Amygdala (tissue), 56 donors: ENCODE measurements around the gene STAG1.
"Not testable (repeated sequence)": the region's sequence is repeated elsewhere in the genome, so short reads cannot be mapped to it uniquely, and the experiment has no call there.

Experiments
- DNase-seq, 56 donors: peaks; one replicate each; lab custom pipeline; 2025; lab: John Stamatoyannopoulos, UW

STAG1 gene

DNA sequence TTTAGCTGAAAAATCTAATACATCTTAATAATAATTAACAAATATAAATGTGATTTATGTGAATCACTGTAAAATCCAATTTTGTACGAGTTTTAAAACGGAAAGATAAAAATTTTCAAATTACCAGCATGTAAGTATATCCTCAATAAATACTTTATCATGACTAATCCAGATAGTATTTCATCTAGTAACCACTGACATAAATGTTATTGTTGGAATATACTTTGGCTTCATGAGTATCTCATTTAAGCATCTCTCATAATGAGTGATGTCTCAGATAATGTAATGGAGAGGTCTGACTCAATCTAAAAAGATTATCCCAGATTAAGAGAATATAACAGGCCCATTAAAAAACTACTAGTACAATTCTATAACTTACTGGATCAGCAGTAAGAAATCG lies 216.3 kb downstream of the STAG1 start:
- no peak for DNase-seq

DNA sequence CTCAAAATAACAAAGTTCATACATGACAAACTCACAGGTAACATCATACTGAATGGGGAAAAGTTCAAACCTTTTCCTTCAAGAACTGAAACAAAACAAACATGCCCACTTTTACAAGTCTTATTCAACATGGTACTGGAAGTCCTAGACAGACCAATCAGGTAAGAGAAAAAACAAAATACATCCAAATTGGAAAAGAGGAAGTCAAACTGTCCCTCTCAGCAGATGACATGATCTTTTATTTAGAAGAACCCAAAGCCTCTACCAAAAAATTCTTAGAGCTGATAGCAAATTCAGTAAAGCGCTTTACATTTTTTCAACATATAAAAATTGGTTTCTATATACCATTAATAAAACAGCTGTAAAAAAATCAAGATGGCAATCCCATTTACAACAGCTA lies 219.4 kb downstream of the STAG1 start:
- no peak for DNase-seq

DNA sequence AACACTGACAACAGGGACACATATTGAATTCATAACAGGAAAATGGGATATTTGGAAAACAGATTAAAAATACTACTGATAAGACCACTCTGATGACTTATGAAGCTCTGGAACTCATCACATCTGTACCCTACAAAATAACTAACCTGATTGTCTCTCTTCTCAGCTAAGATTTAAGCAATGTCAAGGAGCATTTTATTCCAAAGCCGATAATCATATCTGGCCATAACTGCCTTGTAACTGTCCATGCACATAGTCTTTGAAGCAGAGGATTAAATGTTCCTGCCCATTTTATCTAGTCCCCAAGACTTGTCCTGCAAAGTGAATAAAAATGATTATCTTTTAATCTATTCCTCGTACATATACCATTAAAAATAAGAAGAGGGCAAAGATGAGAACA lies 234.1 kb downstream of the STAG1 start:
- no peak for DNase-seq

DNA sequence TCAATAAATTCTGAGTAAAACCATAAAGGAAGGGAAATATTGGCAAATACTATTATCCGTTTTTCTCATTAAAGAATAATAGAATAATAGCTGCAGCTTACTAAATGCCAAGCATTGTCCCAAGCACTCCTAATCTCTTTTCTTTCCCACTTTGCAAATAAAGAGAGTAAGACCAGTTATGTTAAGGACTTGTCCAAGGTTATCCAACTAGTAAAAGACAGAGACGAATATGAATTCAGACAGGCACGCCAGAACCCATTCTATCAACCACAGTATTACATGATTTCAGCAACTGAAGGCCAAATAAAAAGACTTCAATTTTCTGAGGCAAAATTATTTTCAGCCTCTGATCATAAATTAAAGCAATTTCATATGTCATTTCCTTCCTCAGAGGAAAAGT lies 235.5 kb downstream of the STAG1 start:
- DNase-seq, result no peak

DNA sequence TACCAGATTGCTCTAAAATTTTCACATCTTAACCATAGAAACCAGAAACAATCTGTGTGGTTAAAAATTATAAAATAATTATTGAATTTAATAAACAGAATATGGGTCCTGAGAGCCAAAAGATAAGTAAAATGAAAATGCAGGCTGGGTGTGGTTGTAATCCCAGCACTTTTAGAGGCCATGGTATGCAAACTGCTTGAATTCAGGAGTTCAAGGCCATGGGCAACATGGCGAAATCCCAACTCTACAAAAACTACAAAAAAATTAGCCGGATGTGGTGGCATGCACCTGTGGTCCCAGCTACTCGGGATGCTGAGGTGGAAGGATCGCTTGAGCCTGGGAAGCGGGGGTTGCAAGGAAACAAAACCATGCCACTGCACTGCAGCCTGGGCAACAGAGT lies 236.1 kb downstream of the STAG1 start:
- DNase-seq, result no peak

DNA sequence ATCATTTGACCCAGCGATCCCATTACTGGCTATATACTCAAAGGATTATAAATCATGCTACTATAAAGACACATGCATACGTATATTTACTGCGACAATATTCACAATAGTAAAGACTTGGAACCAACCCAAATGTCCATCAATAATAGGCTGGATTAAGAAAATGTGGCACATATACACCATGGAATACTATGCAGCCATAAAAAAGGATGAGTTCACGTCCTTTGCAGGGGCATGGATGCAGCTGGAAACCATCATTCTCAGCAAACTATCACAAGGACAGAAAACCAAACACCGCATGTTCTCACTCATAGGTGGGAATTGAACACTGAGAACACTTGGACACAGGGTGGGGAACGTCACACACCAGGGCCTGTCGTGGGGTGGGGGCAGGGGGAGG lies 237.6 kb downstream of the STAG1 start:
- not testable (repeated sequence) for DNase-seq

DNA sequence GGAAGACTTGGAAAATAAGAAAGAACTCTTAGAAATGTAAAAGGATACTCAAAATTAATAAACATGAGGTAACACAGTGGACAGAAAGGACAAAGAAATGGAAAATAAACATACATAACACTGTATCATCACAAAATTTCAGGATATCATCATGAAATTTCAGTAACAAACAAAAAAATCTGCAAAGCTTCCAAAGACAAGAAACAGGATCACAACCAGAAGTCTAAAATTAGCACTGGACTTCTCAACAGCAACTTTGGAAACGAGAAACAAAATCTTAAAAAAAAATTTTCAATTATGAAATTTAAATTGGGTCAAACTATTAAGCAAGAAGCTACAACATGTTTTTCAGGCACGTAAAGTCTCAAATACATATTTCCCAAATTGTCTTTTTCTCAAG lies 238.8 kb downstream of the STAG1 start:
- DNase-seq, result no peak

DNA sequence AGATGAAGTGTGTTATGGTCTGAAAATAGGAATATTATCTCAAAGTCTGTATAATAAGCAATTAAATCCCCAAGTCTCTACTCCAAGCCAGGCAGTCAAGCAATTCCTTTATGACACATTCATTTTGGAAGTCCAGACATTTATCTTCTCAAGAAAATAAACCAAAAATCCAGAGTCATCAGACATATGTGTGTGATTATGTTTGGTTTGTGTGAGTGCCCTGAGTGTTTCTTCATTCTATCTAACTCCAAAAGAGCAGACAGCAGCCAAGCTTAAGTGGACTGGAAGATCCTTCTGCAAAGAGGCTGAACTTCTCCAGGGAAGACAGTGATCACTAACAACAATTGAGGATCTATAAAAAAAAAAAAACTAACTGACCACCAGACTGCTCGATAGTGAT lies 239.8 kb downstream of the STAG1 start:
- no peak for DNase-seq

DNA sequence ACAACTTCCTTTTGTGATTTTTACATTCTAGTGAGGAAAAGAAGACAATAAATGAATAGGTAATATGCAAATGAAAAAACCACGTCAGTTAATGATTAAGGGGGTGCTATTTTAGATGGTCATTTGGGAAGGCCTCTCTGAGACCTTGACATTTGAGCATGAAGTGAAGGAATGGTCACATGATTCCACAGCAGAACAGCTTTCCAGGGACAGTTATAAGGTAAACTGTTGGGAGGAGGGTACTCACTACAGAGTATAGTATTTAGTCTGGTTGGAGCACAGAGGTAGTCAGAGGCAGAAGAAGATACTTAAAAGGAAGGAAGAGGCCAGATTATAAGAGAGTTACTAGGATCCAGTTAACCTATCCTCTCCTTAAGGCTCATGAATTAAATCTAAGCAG lies 246.5 kb downstream of the STAG1 start:
- DNase-seq, result no peak

DNA sequence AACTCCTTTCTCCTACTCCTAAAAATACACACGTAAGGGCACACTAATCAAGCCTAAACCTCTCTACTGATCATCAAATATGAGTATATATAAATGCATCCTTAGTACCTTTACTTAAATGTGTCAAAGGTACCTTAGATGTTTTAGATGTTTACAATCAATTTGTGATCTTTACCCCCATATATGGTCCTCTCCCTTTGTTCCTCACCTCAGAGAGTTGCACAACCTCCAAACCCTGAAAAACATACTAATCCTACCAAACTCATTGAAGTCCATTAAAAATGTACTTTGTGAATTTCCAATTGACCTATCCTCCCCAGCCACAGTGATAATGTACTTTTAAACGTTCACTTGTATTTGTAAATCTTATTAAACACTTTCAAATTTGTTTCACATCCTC lies 249.1 kb downstream of the STAG1 start:
- DNase-seq, result no peak

DNA sequence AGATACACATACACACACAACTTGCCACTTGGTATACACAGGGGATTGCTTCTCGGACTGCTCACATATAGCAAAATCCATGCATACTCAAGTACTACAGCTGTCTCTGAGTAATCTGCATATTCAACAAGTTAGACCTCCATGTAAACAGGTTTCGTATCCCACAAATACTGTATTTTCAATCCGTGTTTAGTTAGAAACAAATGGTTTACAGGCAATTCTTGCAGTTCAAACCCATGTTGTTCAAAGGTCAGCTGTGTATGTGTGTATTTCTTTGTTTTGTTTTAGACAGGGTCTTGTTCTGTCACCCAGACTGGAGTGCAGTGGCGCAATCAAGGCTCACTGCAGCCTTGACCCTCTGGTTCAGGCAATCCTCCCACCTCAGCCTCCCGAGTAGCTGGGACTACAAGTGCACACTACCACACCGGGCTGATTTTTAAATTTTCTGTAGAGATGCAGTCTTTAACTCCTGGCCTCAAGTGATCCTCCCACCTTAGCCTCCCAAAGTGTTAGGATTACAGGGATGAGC lies 253.2 kb downstream of the STAG1 start:
- DNase-seq, result no peak

DNA sequence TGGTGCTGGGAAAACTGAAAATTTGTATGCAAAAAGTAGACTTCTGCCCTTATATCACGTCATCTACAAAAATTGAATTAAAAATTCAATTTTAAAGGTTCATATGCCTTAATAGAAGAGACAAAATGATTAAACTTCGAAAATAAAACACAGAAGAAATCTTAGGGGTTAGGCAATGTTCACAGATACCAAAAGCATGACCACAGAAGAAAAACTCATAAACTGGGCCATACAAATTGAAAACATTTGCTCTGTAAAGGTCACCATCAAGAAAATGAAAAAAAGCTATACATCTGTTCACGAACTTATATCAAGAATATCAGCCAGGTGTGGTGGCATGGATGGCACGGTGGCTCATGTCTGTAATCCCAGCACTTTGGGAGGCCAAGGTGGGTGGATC lies 257.0 kb downstream of the STAG1 start:
- no peak for DNase-seq

DNA sequence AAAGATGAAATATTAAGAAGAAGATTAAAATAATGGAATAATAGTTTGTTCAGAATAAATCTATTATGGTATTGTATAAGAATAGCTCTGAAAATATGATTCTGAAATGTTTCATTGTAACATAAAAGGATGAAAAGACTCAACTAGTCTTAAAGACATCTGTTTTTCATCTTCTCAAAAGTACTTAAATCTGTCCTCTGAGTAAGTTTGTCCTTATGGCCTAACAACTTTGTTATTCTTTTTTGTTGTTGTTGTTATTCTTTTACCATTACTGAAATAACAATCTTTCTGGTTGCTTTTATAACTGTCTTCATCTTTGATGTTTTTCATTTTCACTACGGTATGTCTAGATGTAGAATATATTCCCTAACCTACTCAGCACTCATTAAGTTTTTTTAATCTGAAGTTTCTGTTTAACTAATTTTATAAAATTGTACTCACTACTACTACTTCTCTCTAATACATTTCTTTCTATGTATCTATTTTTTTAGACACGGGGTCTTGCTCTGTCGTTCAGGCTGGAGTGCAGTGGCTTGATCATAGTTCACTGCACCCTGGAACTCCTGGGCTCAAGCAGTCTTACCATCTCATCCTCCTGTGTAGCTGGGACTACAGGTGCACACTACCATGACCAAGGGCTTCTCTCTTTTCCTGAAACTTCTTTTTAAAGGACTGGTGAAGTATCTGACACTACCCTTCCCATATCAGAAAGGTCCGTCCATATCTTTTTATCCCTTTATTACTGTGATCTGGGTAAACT lies 261.4 kb downstream of the STAG1 start:
- no peak for DNase-seq

DNA sequence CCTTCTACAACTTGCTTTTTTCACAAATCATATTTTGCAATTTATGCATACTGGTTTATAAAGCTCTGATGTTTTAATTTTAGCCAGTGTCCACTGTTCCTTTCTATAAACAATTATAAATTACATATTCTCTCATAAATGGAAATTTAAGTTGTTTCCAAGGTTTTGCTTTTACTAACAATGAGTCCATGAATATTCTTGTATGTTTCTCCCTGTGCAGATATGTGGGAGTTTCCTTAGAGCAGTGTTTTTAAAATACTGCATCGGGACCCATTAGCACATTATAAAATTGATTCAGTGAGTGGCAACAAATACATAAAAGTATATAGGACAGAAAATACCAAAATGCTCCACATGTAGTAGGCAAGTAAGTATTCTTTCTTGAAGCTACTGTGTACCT lies 266.4 kb downstream of the STAG1 start:
- no peak for DNase-seq

DNA sequence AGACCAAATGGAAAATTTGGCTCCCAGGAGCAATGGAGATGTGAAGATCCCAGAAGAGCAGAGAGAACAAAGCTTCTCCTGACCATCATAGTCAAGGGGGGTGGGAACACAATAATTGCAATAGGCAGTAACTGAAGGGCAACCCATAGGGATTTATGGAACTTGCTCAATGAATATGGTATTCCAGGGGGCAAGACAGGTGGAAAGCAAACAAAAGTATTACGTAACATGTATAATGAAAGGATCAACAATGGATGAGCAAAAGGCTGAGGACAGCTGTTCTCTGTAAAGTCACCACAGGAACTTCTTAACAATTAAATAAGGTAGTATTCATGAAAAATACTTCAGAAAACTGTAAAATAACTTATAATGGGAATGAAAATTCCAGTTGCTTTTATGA lies 275.9 kb downstream of the STAG1 start:
- no peak for DNase-seq

DNA sequence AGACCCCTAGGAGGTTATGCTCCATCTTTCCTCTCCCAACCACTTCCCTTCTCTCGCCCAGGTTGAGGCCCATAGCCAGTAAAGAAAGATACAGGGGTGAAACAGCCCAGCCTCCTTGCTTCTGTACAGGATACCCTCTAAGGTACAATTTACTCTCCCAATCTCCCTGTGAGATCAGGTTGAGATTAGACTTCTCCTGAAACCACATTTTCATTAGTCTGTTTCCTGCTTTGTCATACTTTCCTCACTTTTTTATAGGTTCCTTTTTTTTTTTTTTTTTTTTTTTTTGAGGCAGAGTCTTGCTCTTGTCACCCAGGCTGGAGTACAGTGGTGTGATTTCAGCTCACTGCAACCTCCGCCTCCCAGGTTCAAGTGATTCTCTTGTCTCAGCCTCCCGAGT lies 277.3 kb downstream of the STAG1 start:
- not testable (repeated sequence) for DNase-seq

DNA sequence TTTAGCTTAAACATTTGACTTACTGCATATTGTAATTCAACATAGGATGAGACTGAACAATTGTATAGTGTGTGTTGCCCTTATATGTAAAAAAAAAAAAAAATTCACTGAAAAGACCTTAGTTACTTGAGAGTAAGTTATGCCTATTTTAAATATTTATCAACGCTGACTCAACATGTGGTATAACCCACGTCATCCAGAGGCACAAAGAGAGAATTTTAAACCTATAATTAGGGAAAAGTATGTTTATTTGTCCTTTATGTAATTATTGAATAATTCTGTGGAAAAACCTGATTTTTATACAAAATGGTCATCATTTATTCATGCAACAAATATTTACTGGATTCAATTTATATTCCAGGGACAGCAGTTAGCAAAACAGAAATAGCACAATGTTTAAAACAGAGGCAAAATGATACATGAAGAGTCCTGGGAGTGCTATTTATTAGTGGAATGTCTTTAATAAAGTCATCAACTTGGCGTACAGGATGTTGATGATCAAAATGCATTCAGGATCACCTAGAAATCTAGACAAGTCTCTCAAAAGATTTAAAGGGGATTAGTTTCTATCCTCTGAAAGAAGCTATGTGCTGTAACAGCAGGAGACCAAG lies 278.4 kb downstream of the STAG1 start:
- no peak for DNase-seq

DNA sequence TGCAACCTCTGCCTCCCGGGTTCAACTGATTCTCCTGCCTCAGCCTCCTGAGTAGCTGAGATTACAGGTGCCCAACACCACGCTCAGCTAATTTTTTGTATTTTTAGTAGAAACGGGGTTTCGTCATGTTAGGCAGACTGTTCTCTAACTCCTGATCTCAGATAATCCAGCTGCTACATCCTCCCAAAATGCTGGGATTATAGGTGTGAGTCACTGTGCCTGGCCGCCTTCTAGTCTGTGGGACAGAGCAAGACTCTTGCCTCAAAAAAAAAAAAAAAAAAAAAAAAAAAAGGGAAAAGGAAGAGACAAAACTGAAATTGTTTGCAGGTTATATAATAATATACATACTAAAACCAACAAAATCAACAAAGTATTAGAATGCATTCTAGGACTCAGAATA lies 286.9 kb downstream of the STAG1 start:
- no peak for DNase-seq

DNA sequence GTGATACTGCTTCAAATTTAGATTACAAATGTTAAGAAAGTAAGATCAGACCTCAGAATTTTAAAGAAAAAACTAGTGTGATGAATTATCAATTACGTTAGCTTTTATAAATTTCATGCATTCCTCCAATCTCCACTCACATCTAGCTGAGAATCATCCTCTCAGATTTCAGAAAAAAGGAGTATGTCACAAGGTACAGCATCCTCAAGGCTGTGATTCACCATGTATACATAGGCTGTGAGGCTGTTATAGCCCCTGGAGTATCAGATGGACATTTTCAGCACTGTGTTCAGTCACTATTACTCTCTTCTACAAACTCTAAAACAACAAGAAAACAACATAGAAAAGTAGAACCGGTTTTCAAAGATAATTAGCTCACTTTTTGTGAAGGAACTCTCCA lies 287.7 kb downstream of the STAG1 start:
- DNase-seq, result peak in 1 of 56 donors; percentile 5

DNA sequence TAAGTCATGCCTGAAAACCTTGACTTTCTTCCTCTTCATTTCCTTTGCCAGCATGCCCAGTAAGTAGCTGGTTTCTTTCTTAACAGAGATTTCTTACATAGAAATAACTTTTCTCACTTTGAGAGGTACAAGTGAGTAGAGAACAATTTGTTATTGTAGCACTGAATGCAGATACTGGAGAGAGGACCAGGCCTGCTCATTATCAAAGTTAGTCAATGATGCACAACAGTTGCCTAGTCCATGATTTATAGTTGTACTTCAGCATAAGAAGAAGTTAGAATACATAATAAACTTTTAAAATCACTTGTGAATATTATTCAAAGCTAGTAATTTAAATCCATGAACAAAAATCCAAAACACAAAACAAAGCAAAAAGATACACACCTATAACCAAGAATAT lies 289.0 kb downstream of the STAG1 start:
- DNase-seq, result no peak

DNA sequence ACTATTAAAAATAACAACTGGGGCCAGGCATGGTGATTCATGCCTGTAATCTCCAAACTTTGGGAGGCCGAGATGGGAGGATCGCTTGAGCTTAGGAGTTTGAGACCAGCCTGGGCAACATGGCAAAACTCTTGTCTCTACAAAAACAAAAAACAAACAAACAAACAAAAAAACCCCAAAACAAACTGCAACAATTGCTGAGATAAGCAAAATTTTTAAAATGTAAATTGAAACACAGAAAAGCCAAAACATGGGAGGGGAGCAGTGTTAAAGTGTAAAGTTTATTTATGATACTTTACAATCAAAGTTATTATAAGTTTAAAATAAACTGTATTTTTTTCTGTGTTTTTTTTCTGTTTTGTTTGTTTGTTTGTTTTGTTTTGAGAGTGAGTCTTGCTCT lies 294.4 kb downstream of the STAG1 start:
- no peak for DNase-seq

DNA sequence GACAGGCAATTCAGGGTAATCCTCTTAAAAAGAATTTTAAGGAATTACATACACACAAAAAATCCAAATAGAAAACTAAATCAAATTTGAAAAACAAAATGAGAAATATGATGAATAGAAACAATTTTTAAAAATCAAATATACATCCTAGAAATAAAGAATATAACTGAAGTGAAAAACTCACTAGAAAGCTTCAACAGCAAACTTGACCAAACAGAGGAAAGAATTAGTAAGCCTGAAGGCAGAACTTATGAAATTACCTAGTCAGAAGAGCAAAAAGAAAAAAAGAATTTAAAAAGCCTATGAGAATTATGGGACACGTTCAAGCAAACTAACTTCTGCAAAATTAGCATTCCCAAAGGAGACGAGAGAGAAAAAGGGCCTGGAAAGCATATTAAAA lies 296.0 kb downstream of the STAG1 start:
- DNase-seq, result no peak
